GM18870 (cell line): ENCODE measurements around the gene THSD7B.
"Not testable (repeated sequence)": the region's sequence is repeated elsewhere in the genome, so short reads cannot be mapped to it uniquely, and the experiment has no call there.

ENCODE experiments used
- ATAC-seq: cut with Tn5 transposase; IDR thresholded peaks from one replicate; pipeline ENCODE4 v1.9.1; 2021; ENCODE audit warnings: moderate library complexity; ENCODE audit not compliant: unreplicated experiment

The THSD7B gene

DNA sequence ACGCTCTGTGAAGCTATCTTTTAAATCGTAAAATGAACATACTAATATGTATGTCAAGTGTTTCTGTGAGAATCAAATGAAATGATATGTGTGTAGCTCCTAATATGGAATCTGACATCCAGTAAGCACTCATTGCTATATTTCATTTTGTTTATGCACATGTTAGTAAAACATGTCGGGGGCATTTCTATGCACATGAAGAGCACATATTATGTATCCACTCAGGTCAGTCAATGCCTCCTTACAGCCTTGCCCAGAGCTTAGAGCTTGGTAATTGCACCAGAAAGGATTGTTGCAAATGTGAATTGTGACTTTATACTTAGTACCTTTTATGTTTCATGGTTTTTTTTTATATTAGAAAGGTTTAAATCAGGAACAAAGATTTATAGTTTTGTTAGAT, 735.3 kb downstream of the THSD7B start:
- ATAC-seq: no peak

DNA sequence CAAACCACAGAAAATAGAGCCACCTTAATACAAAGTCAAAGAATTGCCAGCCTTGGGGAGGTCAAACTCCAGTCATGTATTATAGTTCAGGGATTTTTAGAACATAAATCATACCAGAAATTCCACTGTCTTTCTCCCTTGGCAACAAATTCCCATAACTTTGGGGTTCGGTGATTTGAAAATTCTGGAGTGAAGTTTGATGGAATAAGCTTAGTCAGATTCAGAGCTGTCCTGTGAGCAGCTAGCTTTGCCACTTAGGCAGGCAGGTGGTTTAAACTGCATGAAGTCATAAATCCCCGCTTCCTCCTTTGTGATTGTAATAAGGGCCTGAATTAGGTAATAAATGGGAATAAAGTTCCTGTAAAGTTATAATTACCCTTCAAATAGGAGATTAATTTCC, 741.9 kb downstream of the THSD7B start:
- no peak for ATAC-seq

DNA sequence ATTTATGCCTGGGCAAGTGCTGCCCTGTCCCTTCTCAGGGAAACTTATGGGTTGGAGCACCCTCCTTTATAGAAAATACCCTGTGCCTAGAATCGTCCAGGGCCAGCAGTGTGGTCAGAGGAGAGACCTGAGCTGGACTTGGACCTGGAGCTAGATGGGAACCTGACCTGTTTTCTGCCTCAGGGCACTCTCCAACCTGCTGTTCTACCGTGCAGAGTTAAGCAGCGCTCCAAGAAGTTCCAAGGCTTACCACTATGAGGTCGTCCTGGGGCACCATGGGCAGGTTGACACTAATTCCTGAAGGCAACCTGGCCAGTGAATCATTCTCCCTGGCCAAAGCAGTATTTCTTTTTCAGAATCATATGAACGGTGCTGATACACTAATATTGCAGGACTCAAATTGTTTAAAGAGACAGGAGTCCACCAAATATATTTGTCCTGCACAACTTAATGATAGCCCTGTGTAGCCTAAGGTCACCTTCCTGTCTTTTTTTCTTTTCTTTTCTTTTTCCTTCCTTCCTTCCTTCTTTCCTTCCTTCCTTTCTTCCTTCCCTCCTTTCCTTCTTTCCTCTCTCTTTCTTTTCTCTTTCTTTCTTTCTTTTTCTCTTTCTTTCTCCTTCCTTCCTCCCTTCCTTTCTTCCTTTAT, 743.5 kb downstream of the THSD7B start:
- no peak for ATAC-seq

DNA sequence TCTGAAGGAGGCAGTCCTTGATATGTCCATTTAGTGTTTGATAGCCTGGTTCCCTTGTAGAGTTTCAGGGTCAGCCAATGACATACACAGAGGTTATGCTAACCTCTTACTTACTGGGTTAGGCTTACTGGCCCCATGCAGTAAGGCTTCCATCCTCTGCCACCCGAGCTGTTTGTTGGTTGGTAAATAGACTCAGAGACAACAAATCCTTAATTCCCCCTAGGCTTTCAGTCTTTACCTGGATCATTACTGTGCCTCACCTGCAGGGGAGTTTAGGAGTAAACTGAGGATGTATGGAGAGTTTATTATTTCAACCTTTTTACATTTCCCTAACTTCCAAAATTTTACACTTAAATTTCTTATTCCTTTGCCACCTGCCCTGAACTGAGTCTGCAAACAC, 746.2 kb downstream of the THSD7B start:
- no peak for ATAC-seq

DNA sequence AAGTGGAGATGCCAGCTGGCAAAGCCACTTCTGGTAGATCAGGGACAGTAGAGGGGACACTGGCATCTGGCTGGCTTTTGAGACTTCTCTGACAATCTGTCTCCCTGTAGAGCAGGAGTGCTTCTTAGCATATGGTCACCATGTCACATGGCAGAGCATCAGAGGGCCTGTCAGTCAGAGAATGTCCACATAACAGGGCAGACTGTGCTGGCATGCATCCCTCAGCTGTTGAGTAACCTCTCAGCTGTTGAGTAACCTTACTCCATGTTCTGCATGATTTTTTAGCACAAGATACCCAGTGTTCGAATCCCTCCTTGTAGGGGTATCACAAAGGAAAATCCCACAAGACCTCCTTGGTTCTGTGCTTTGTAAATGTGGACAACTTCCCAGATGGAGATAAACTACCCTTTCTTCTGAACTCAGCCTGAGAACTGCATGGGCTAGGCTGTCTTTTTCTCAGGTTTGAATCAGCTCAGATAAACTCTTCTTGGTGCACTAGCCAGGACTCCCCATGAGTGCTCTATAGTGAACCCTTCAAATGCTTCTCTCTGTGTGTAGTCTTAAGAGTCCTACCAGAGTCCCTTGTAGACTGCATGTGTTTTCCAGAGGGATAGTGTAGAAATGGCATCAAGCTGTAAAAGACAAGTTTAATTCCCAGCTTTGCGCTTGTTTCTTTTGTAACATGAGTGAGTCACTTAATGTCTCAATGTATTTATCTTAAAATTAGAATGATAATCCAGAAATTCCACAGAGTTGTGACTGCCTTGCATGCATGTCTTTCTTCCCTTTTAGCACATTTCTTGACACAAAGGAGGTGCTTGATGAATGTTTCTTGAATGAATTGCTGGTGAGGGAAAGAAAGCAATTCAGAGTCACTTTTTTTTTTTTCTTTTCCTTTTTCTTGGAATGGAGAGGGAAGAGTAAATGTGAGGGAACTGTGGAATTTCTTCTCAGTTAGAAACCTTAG, 756.6 kb downstream of the THSD7B start:
- no peak for ATAC-seq

DNA sequence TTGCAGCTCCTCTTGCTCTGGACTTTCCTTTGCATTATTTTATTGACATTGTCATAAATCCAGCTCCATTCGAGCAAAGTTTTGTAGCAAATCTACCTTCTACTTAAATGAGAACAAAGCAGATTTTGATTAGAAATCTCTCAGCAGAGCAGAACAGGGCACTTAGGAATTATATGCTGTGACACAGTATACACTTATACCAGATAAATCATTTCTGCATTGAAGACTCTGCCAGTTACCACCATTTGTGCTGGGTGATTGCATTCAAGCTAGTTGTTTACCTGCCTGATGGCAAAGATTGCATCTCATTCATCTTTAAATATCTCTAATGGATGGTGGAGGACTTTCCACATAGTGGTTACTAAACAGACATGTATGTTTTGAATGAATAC, 757.3 kb downstream of the THSD7B start:
- no peak for ATAC-seq

DNA sequence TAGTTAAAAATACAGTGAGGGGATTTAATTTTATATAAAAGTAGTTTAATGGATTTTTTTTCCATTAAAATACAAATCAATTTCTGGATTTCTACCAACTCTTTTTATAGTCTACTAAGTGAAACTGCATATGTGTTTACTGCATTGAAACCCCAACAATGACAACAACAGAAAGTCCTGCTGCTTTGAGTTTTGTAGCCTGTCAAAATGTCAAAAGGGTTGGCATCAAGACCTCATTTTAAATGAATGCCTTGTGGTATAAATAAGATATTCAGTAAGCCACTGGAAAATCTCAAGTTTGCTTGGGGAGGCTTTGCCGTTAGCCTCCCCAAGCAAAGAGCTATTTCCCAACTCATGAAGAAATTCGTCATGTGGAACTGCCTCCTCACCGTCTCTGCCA, 758.6 kb downstream of the THSD7B start:
- no peak for ATAC-seq

DNA sequence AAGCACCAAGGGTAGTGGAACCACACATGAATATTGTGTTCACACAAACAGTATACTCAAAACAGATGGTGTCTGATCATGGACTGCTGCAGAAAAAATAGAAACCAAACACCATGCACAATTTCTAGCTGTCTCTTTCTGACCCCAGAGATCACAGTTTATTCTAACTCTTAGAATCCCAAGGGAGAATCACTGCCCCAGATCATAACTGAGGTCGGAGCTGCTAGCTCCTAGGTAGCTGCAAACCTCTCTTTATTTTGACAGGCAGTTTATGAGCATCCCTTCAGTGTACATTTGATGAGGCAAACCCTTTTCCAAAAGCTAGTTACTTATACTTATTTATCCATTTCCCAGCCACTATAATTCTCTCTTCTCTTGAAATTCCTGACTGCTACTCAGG, 759.8 kb downstream of the THSD7B start:
- ATAC-seq: no peak

DNA sequence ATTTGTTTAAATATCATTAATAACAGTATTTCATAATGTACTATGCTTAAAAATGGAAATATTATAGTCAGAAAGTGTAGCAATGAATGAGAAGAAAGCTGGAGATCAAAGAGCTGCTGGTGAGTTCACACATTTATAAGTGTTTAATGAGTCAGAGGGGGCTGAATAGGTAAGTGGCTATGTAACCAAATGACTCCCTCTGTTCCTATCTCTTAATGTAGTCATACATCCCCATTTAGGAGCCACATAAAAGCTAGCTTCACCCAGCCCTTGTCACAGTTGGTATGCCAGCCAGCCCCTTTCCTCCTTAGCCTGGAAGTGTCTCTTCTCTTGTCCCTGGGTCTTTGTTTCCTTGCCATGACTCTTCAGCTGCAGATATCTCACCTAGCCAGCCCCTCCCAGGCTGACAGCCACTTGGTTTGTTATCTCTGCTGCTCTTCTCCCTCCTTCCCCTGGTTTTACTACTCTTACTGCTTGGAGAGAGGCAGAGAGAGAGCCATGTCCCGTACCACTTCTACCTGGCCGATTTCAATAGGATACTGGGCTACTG, 760.4 kb downstream of the THSD7B start:
- ATAC-seq: no peak

DNA sequence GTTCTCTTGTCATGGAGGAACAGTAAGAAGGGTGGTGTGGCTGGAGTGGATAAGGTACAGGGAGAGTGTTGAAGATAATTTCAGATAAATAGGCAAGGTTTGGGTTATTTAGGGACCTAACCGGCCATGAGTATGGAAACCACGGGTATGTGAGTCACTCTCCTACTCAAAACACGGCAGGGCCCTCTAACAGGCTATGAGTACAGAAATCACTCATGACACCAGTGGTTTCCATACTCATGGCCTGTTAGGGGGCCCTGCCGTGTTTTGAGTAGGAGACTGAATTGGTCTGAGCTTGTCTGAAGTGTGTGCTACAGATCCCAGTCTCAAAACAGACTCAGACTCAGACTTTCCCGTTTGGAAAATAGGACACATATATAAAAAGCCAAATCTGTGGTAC, 770.6 kb downstream of the THSD7B start:
- ATAC-seq: no peak

DNA sequence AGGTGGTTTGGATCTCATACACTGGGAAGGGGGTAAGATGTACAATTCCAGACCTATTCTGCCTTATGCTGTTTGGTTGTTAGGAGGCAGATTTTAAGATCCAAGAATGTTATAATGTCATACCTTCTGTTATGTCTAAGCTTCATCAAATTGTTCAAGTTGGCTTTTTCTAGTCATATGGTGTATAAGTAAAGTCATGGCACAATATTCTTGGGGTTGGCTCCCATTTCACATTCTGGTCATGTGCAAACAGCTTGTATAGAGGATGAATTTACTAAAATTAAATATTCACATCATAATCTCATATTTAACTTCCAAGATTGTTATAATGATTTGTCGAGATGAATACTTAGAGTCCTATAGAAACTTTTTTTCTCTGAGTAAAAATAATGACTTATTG, 774.0 kb downstream of the THSD7B start:
- no peak for ATAC-seq

DNA sequence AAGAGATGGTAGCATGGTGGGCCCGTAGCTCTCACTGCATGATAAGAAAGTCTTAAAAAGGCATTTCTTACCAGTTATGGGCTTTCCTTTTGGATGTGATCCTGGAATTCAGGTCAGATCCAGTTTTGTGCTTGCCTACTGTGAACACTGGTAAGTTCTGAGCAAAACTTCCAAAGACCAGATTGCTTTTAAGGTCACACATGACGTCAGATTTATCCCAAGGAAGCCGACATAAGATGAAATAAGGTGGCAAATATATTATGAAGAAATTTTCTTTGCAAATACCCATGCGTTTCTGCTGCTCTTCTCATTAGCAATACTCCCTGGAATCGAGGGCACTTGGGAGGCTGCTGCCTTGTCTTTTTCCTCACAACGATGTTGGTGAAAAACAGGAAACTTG, 782.5 kb downstream of the THSD7B start:
- ATAC-seq: no peak

DNA sequence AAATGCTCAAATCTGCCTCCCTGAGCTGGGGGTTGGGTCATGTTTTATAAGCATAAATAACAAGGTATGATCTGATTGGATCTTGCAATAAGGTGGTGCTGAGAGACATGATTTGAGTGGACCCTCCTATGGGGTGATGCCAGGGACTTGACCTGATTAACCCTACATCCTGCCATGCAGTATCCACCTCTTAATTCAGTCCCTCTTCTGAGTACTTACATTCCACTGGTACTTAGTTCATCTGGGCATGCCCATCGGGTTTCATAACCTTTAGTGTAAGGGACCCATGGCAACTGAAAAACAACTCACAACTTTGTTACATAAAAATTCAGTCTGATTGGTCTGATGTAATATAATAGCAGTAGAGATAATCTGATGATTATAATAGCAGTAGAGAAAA, 801.0 kb downstream of the THSD7B start:
- no peak for ATAC-seq

DNA sequence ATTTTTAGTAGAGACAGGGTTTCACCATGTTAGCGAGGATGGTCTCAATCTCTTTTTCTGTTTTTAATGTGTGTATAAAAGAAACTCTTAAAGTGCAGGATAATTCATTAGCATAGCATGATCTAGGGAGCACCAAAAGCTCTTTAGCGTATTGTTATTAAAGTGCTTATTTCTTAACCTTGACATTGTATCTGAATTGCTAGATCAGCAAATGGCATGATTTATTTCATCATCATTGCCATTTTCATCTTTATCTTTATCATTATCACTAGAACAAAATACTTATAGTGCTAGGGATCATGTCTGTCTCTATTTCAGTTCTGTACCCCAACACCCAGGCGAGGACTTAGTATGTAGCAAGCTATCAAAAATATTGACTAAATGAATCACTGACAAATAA, 805.1 kb downstream of the THSD7B start:
- no peak for ATAC-seq

DNA sequence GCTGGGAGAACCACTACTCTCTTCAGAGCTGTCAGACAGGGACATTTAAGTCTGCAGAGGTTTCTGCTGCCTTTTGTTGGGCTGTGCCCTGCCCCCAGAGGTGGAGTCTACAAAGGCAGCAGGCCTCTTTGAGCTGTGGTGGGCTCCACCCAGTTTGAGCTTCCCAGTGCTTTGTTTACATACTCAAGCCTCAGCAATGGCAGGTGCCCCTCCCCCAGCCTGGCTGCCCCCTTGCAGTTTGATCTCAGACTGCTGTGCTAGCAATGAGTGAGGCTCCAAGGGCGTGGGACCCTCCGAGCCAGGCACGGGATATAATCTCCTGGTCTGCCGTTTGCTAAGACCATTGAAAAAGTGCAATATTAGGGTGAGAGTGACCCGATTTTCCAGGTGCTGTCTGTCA, 822.5 kb downstream of the THSD7B start:
- not testable (repeated sequence) for ATAC-seq

DNA sequence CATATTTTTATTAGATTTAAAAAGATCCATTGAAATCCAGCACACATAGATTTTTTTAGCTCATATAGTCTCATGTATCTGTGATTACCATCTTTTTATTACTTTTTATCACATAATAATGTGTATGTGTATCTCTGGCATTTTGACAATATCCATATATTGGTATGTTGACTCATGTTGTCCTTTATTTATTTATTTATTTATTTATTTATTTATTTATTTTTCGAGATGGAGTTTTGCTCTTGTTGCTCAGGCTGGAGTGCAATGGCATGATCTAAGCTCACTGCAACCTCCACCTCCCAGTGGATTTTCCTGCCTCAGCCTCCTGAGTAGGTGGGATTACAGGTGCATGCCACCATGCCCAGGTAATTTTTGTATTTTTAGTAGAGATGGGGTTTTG, 823.2 kb downstream of the THSD7B start:
- not testable (repeated sequence) for ATAC-seq

DNA sequence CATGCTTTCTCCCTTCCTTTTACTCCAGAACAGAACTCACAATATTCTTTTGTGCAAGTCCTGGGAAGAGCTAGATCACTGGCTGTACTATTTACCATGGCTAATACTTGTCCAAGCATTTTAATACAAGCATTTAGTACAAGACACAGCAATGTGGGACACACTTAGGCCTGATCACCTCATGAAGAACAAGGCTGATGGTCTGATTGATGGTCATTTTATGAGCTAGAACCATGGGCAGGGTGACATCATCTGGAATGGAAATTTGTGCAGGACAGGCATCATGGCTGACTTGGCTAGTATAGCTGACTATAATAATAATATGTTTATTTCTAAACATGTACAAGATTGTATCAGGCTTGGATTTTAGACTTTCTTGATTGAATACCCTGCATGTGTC, 824.8 kb downstream of the THSD7B start:
- no peak for ATAC-seq

DNA sequence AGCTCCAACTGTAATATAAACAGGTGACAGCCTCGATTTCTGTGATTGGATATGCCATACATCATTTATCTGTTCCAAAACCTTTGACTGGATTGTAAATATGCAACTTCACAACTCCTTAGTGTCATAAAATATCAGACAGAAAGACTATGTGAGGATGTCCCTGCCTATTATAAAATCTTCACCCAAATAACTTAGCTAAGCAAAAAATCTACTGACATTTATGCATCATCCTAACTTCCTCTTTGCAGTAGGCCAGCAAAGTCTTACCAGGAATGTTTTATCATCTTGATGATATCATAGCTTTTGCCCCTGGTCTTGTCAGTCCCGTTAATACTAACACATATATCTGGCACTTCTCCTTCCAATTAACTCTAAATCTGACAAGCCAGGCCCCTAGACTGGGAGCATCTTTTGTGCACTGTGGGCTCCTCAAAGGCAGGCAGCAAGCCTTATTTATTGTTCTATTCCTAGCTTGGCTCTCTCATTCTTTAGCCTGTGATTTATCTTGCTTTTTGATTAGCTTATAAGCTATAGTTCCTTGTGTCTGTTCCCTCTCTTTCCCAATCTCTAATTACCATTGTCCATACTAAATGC, 842.5 kb downstream of the THSD7B start:
- ATAC-seq: no peak

DNA sequence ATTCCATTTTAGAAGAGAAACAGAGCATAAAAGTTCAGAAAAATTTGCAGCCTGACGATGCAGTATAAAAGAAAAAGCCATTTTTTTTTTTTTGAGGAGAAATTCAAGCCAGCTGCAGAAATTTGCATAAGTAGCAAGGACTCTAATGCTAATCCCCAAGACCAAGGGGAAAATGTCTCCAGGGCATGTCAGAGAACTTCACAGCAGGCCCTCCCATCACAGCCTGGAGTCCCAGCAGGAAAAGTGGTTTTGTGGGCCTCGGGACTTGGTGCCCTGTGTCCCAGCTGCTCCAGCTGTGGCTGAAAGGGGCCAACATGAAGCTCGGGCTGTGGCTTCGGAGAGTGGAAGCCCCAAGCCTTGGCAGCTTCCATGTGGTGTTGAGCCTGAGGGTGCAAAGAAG, 873.6 kb downstream of the THSD7B start:
- ATAC-seq: no peak

DNA sequence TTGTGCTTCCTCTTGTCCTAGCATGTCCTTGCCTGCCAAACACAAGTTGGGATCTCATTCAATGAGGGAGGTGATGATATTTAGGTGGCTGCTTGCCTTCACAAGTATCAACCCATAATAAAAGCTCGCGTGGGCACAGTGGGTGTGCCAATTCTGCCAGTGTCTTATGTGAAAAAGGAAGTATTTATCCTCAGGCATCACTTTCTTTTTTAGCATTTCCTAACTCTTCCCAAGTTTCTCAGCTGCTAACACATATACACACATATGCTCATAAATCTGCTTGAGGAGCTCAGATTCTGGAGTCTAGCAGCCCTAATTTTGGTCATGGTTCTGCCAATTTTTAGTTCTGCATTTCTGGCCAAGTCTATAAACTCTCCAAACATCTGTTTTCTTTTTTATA, 879.4 kb downstream of the THSD7B start:
- no peak for ATAC-seq

DNA sequence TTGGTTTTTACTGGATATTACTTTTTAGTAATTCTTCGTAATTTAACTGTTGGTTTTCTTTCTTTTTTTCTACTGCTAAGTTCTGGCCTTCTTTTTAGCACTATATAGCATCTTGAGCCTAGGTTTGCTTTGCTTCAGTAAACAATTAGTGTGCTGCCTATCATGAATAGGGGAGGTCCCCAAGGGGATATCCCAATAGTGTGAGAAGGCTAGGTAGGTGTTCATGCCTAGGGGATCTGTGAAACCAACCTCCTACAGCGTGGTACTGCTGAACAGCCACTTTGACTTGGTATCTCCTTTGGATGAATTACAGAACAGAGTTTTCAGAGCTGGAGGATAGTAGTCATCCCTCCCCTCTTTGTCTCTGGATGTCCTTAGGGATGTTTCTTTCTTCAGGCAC, 888.7 kb downstream of the THSD7B start:
- no peak for ATAC-seq

DNA sequence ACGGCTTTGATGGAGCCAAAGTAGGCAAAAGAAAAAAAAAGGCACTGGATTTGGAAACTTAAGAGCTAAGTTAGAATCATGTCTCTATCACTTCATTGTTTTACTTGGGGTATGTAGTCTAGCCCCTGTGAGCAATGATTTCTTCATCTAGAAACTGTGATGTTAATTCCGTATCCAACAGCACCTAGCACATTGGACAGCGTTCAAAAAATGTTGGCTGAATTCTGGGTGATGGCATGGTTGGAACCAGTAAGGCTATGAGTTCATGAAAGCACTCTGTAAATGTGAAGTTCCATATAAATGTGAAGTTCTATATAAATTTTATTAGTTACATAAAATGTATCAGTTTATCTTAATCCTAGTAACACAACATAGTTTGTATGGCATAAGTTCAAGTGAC, 890.5 kb downstream of the THSD7B start:
- ATAC-seq: no peak
